HUES6 (cell line): ENCODE results near the gene HDC.

ENCODE experiments used
- H3K27ac ChIP-seq: 2 replicates; pipeline ENCODE4 v1.7.0; 2013; ENCODE audit warnings: low read depth, mild to moderate bottlenecking, low read length, inconsistent platforms
- H3K27me3 ChIP-seq: 2 replicates; pipeline ENCODE4 v1.6.1; 2013; ENCODE audit warnings: low read length; ENCODE audit not compliant: control insufficient read depth, insufficient read depth
- H3K36me3 ChIP-seq: 2 replicates; pipeline ENCODE4 v1.6.1; 2013; ENCODE audit warnings: low read length; ENCODE audit not compliant: control insufficient read depth, insufficient read depth
- H3K4me1 ChIP-seq: 2 replicates; pipeline ENCODE4 v1.6.1; 2013; ENCODE audit warnings: low read length; ENCODE audit not compliant: control insufficient read depth, insufficient read depth
- H3K4me3 ChIP-seq: 2 replicates; pipeline ENCODE4 v1.5.1; 2013; ENCODE audit warnings: low read depth, low read length
- H3K9ac ChIP-seq: one replicate; pipeline ENCODE4 v1.6.1; 2013; ENCODE audit warnings: mild to moderate bottlenecking, low read length
- H3K9me3 ChIP-seq: 2 replicates; pipeline ENCODE4 v1.6.1; 2013; ENCODE audit warnings: low read depth, low read length; ENCODE audit not compliant: control insufficient read depth, insufficient read depth

Gene HDC

DNA sequence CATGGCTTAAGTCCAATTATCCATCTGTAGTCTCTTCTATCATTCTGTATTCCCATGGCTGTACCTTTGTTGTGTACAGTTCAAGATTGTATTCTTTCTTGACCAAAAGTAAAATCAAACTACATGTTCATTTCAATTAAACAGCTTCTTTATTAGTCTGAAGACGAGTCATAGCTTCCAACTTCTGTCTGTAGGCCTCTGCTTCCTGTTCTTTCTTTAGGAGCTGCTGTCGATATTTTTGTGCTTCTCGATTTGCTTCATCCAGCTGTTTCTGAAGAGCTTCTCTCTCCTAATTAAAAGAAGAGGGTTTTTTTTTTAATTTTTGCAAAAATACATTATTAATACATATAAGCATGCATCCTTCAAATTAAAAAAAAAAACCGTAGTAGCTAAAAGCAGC, 13.0 kb upstream of the HDC start:
- Histone ChIP-seq H3K4me3 (no peak overlapping the region), H3K27ac (no peak overlapping the region), H3K36me3 (0 out of 2 replicates have a peak, but pooled peaks cover 3% of the 10 kb centered on the region), H3K9me3 (no peaks in the 10 kb centered on the region), H3K9ac (no peak overlapping the region), H3K4me1 (no peaks in the 10 kb centered on the region), H3K27me3 (no peaks in the 10 kb centered on the region)

GRCh38 chr15:50277370-50277769, 11.8 kb upstream of the HDC start:
- Histone ChIP-seq H3K4me3 (no peak overlapping the region), H3K27ac (no peak overlapping the region), H3K27me3 (no peaks in the 10 kb centered on the region), H3K9ac (no peak overlapping the region), H3K9me3 (no peaks in the 10 kb centered on the region), H3K36me3 (0 out of 2 replicates have a peak, but pooled peaks cover 3% of the 10 kb centered on the region), H3K4me1 (no peaks in the 10 kb centered on the region)

DNA sequence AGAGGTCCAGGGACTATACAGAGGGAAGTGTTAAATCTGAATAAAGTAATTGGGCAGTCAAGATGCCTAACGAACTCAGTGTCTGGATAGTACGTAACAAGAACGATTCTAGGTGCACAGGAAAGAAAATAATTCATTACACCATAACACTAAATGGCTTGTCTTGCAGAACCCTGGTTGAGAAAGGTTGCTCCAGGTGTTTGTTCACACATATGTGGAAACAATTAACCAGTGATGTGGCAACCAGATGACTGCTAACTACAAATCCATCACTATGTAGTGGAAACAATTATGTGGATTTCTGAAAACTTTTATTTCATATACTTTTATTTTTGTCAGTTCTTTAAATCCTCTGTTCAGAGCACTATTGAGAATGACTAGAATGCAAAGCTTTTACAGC, 10.4 kb upstream of the HDC start:
- Histone ChIP-seq H3K36me3 (0 out of 2 replicates have a peak, but pooled peaks cover 3% of the 10 kb centered on the region), H3K9ac (no peak overlapping the region), H3K27ac (no peak overlapping the region), H3K27me3 (no peaks in the 10 kb centered on the region), H3K9me3 (no peaks in the 10 kb centered on the region), H3K4me3 (no peak overlapping the region), H3K4me1 (no peaks in the 10 kb centered on the region)

DNA sequence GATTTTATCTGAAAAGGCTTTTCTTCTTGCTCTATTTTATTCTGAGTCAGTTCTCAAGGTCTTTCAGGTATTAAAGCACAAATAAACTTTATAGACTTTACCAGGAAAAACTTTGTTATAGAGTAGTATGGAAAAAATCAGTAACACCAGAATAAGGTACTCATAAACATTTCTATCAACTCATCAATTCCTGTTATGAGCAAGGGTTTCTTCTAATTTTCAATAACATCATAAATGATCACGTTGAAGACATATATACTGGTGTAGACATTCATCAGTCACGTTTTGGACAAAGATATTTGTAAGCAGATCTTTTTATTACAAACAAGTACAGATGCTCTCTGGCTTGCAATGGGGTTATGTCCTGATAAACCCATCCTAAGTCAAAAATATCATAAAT, 9.6 kb upstream of the HDC start:
- no peaks in the 10 kb centered on the region for H3K9me3 ChIP-seq
- H3K4me3 ChIP-seq = no peak overlapping the region
- no peaks in the 10 kb centered on the region for H3K4me1 ChIP-seq
- H3K36me3 ChIP-seq = 0 out of 2 replicates have a peak, but pooled peaks cover 3% of the 10 kb centered on the region
- H3K27me3 ChIP-seq = no peaks in the 10 kb centered on the region
- H3K9ac ChIP-seq = no peak overlapping the region
- H3K27ac ChIP-seq = no peak overlapping the region

DNA sequence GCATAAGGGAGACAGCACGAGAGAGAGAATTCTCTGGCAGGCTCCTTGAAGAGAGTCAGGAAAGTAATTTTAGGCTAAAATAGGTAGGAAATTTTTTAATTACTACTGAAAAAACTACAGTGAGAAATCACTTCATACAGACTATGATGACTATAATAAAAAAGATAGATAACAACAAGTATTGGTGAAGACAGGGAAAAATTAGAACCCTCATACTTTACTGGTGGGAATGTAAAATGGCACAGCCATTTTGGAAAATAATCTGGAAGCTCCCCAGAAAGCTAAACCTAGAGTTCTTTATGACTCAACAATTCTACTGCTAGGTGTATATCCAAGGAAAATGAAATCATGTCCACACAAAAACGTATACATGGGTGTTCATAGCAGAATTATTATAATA, 2.1 kb upstream of the HDC start:
- no peaks in the 10 kb centered on the region for H3K9me3 ChIP-seq
- H3K4me3 ChIP-seq = no peak overlapping the region
- H3K4me1 ChIP-seq = 0 out of 2 replicates have a peak, but pooled peaks cover 2% of the 10 kb centered on the region
- H3K9ac ChIP-seq = no peak overlapping the region
- no peaks in the 10 kb centered on the region for H3K36me3 ChIP-seq
- H3K27me3 ChIP-seq = no peaks in the 10 kb centered on the region
- no peak overlapping the region for H3K27ac ChIP-seq

DNA sequence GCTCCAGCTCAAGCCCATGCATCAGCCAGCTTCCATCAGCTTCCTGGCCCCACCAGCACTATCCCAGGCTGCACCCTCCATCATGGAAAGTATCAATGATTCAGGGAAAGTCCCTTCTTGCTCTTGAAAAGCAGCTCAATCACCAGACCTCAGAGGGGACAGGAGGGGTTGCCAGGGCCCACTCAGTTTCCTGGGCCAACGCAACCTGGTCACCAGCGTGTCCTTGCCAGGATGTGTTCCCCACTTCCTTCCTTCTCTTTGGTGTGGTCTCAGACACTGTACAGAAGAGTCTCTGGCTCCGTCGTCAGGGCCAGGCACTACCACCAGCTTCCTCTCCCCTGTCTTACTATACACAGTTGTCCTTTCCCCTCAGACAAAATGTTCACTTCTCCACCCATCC, 3.0 kb downstream of the HDC start:
- Histone ChIP-seq H3K9me3 (no peaks in the 10 kb centered on the region), H3K9ac (no peak overlapping the region), H3K36me3 (no peaks in the 10 kb centered on the region), H3K4me1 (0 out of 2 replicates have a peak, but pooled peaks cover 2% of the 10 kb centered on the region), H3K27me3 (no peaks in the 10 kb centered on the region), H3K4me3 (no peak overlapping the region), H3K27ac (no peak overlapping the region)

GRCh38 chr15:50261981-50262380, 3.5 kb downstream of the HDC start:
- Histone ChIP-seq H3K9me3 (no peaks in the 10 kb centered on the region), H3K4me1 (0 out of 2 replicates have a peak, but pooled peaks cover 2% of the 10 kb centered on the region), H3K36me3 (no peaks in the 10 kb centered on the region), H3K27me3 (no peaks in the 10 kb centered on the region), H3K27ac (no peak overlapping the region), H3K4me3 (no peak overlapping the region), H3K9ac (no peak overlapping the region)

GRCh38 chr15:50260969-50261496, 4.5 kb downstream of the HDC start:
- H3K36me3 ChIP-seq = no peaks in the 10 kb centered on the region
- no peak overlapping the region for H3K27ac ChIP-seq
- H3K4me3 ChIP-seq = no peak overlapping the region
- H3K9ac ChIP-seq = no peak overlapping the region
- H3K9me3 ChIP-seq = no peaks in the 10 kb centered on the region
- H3K27me3 ChIP-seq = no peaks in the 10 kb centered on the region
- H3K4me1 ChIP-seq = 0 out of 2 replicates have a peak, but pooled peaks cover 2% of the 10 kb centered on the region

DNA sequence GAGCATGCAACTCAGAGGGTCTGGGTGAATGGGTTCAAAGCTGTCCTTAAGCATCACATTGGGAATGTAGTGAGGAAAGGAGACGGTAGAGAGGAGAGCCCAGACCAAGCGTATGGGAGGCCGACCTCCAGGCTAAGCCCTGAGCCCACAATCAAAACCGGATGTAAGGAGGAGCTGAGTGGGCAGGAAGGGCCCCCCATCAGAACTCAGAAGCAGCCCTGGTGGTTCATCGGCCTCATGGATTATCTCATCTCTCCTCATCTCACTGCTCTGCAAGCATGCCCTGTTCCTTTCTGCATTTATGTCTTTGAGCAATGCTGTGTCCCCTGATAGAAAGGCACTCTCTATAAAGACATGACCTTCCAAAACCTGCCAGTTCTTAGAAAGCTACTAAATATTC, 6.2 kb downstream of the HDC start:
- Histone ChIP-seq H3K4me3 (no peak overlapping the region), H3K9ac (no peak overlapping the region), H3K9me3 (no peaks in the 10 kb centered on the region), H3K4me1 (no peaks in the 10 kb centered on the region), H3K27ac (no peak overlapping the region), H3K36me3 (no peaks in the 10 kb centered on the region), H3K27me3 (no peaks in the 10 kb centered on the region)

DNA sequence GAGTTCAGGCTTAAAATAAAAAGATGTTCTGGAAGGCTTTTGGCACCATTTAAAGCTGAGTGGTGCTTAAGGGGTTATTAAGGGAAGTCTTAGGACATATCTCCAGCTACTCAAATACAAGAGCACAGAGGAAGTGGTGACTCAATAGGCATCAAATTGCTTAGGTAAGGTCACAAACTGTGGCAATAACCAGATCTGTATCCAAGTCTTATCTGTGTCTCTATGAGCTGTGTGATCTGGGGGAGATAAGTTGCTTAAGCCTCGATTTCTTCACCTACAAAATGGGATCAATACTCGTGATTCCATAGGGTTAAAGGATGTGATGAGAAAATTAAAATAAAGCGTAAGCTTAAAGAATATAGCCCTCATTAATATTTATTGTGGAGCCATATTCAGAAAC, 7.6 kb downstream of the HDC start:
- no peaks in the 10 kb centered on the region for H3K27me3 ChIP-seq
- no peak overlapping the region for H3K9ac ChIP-seq
- H3K4me3 ChIP-seq = no peak overlapping the region
- no peaks in the 10 kb centered on the region for H3K9me3 ChIP-seq
- no peaks in the 10 kb centered on the region for H3K4me1 ChIP-seq
- no peak overlapping the region for H3K27ac ChIP-seq
- H3K36me3 ChIP-seq = no peaks in the 10 kb centered on the region

GRCh38 chr15:50257332-50257731, 8.2 kb downstream of the HDC start:
- no peaks in the 10 kb centered on the region for H3K36me3 ChIP-seq
- no peak overlapping the region for H3K9ac ChIP-seq
- H3K27ac ChIP-seq = no peak overlapping the region
- no peak overlapping the region for H3K4me3 ChIP-seq
- H3K9me3 ChIP-seq = no peaks in the 10 kb centered on the region
- H3K4me1 ChIP-seq = no peaks in the 10 kb centered on the region
- no peaks in the 10 kb centered on the region for H3K27me3 ChIP-seq
